Hematopoietic multipotent progenitor cell treated with erythropoietin and hydrocortisone succinate and interleukin-3 and kit ligand, for 15 days (in vitro differentiated cells): ENCODE data around the gene ZNF25.
"Not testable (repeated sequence)": the region's sequence is repeated elsewhere in the genome, so short reads cannot be mapped to it uniquely, and the experiment has no call there.

ENCODE experiments used
- DNase-seq: peaks from one replicate; pipeline ENCODE4 v3.0.0-alpha.2; 2015; ENCODE audit warnings: low spot score

Gene ZNF25

GRCh38 chr10:37976091-37976879 lies at the start of gene ZNF25:
Gene ZNF25, minus strand, starts transcription at chr10:37976647. Its CDS starts 4,925 bp downstream, at chr10:37971722.
- DNase-seq: peak; percentile 98

GRCh38 chr10:38025283-38025682 lies 48.8 kb upstream of the ZNF25 start:
- DNase-seq: no peak

GRCh38 chr10:38019124-38019523 lies 42.7 kb upstream of the ZNF25 start:
- DNase-seq: not testable (repeated sequence)

GRCh38 chr10:38016354-38016753 lies 39.9 kb upstream of the ZNF25 start:
- no peak for DNase-seq

- peak; percentile 81 for DNase-seq
Measured at GRCh38 chr10:38010119-38010903, 33.9 kb upstream of the ZNF25 start, which contains the start of gene ZNF33A. Gene ZNF33A, plus strand, starts transcription at chr10:38010675. Its CDS starts 1,667 bp downstream, at chr10:38012342.

GRCh38 chr10:38007991-38008390 lies 31.5 kb upstream of the ZNF25 start:
- no peak for DNase-seq

GRCh38 chr10:38007551-38007950 lies 31.1 kb upstream of the ZNF25 start:
- no peak for DNase-seq

- DNase-seq: no peak
Measured at GRCh38 chr10:38003588-38003987, 27.1 kb upstream of the ZNF25 start.

- DNase-seq: no peak
Measured at GRCh38 chr10:38003026-38003425, 26.6 kb upstream of the ZNF25 start.

GRCh38 chr10:38000474-38000873 lies 24.0 kb upstream of the ZNF25 start:
- not testable (repeated sequence) for DNase-seq

GRCh38 chr10:37998920-37999319 lies 22.5 kb upstream of the ZNF25 start:
- not testable (repeated sequence) for DNase-seq

- no peak for DNase-seq
Measured at GRCh38 chr10:37992083-37992482, 15.6 kb upstream of the ZNF25 start.

GRCh38 chr10:37991655-37992054 lies 15.2 kb upstream of the ZNF25 start:
- DNase-seq: no peak

- no peak for DNase-seq
Measured at GRCh38 chr10:37976880-37977203, 395 bp upstream of the ZNF25 start.

GRCh38 chr10:37975401-37975991 lies 951 bp downstream of the ZNF25 start:
- peak; percentile 5 for DNase-seq

- no peak for DNase-seq
Measured at GRCh38 chr10:37972396-37972795, 4.1 kb downstream of the ZNF25 start.

- no peak for DNase-seq
Measured at GRCh38 chr10:37965006-37965405, 11.4 kb downstream of the ZNF25 start.

GRCh38 chr10:37960591-37961137 lies 15.8 kb downstream of the ZNF25 start:
- DNase-seq: no peak

GRCh38 chr10:37957841-37958240 lies 18.6 kb downstream of the ZNF25 start:
- no peak for DNase-seq

- no peak for DNase-seq
Measured at GRCh38 chr10:37952926-37953325, 23.5 kb downstream of the ZNF25 start.

- no peak for DNase-seq
Measured at GRCh38 chr10:37952043-37952755, 24.2 kb downstream of the ZNF25 start.

GRCh38 chr10:37948210-37948609 lies 28.2 kb downstream of the ZNF25 start:
- no peak for DNase-seq
